Right lung (tissue), 5 donors: ENCODE data around the gene CD2AP. TPM values are rescaled to one million over a fixed set of nuclear protein-coding genes. Genes with fewer than 3 reads are reported as not detected.

Experiments used
- polyA plus RNA-seq, 5 donors: library from polyadenylated mRNA; unstranded; fragments of 120-200 nt; gene quantifications; one replicate each; pipeline versions ENCODE4 v1.2.1 to v1.2.3, GENCODE V29; 2013; ENCODE audit warnings: inconsistent platforms in 1 of 5, low replicate concordance in 1 of 5; ENCODE audit not compliant: insufficient read length in 5 of 5, insufficient read depth in 1 of 5

CD2AP gene
- polyA plus RNA-seq, 5 donors, result 29.9 to 47.5 (median 45.1) TPM

Other genes starting within 250 kb of the CD2AP start
- 10 to 100 TPM; 13.3 to 21.8 (median 14.9) TPM for gene TNFRSF21, start 167.9 kb upstream of the CD2AP start, polyA plus RNA-seq
- under 1 TPM; 0.19 to 0.37 (median 0.26) TPM for gene ADGRF4, start 220.8 kb downstream of the CD2AP start, polyA plus RNA-seq